GM23338 (cell line): ENCODE data around the gene DAB1. TPM values are rescaled to one million over a fixed set of nuclear protein-coding genes. Genes with fewer than 3 reads are reported as not detected.

Experiments used
- ATAC-seq: fragments of 200-7000 bp; cut with Tn5 transposase; 3 replicates; pipeline ENCODE4 v1.9.1; 2020
- DNase-seq: peaks from one replicate; pipeline ENCODE4 v3.0.0-alpha.2; 2015; ENCODE audit warnings: low spot score
- H2AFZ ChIP-seq: fragments of 200-600 bp; sonication (generic); 2 replicates; pipeline ENCODE4 v1.8.0; 2016; ENCODE audit warnings: antibody characterized with exemption, mild to moderate bottlenecking, moderate library complexity
- H3F3A ChIP-seq: fragments of 200-600 bp; sonication (generic); replicated peaks from 2 replicates; pipeline ENCODE4 v1.8.0; 2017; ENCODE audit warnings: antibody characterized with exemption, mixed run types, low read depth
- H3K27ac ChIP-seq: fragments of 200-600 bp; sonication (generic); 2 replicates; pipeline ENCODE4 v1.6.1; 2016; ENCODE audit warnings: low read depth
- H3K27me3 ChIP-seq: fragments of 200-600 bp; sonication (generic); 2 replicates; pipeline ENCODE4 v1.8.0; 2016; ENCODE audit warnings: mild to moderate bottlenecking, mixed run types, moderate library complexity; ENCODE audit not compliant: insufficient read depth
- H3K36me3 ChIP-seq: fragments of 200-600 bp; sonication (generic); 2 replicates; pipeline ENCODE4 v1.8.0; 2016; ENCODE audit warnings: mild to moderate bottlenecking; ENCODE audit not compliant: insufficient read depth
- H3K4me1 ChIP-seq: fragments of 200-600 bp; sonication (generic); 2 replicates; pipeline ENCODE4 v1.8.0; 2016; ENCODE audit warnings: mild to moderate bottlenecking, moderate library complexity; ENCODE audit not compliant: insufficient read depth
- H3K4me2 ChIP-seq: fragments of 200-600 bp; sonication (generic); 2 replicates; pipeline ENCODE4 v1.7.1; 2017; ENCODE audit warnings: mixed run types
- H3K4me3 ChIP-seq: fragments of 200-600 bp; sonication (generic); 2 replicates; pipeline ENCODE4 v1.6.1; 2016; ENCODE audit warnings: mixed run types
- H3K79me2 ChIP-seq: fragments of 200-600 bp; sonication (generic); replicated peaks from 2 replicates; pipeline ENCODE4 v1.8.0; 2017; ENCODE audit warnings: mild to moderate bottlenecking; ENCODE audit not compliant: insufficient read depth
- H3K9me2 ChIP-seq: fragments of 200-600 bp; sonication (generic); 2 replicates; pipeline ENCODE4 v1.8.0; 2017; ENCODE audit not compliant: insufficient read depth
- H4K20me1 ChIP-seq: fragments of 200-600 bp; sonication (generic); replicated peaks from 2 replicates; pipeline ENCODE4 v1.8.0; 2017; ENCODE audit warnings: mild to moderate bottlenecking; ENCODE audit not compliant: insufficient read depth
- H3K27ac Mint-ChIP-seq: 2 replicates; pipeline ENCODE4 v1.8.0; 2020; ENCODE audit warnings: inconsistent platforms, mild to moderate bottlenecking, moderate library complexity, mixed read lengths
- H3K27me3 Mint-ChIP-seq: 3 replicates; pipeline ENCODE4 v1.8.0; 2022; ENCODE audit warnings: low read depth, mild to moderate bottlenecking, moderate library complexity, mixed read lengths, inconsistent platforms; ENCODE audit not compliant: insufficient read depth, poor library complexity
- H3K36me3 Mint-ChIP-seq: 3 replicates; pipeline ENCODE4 v1.8.0; 2021; ENCODE audit warnings: low read depth, mild to moderate bottlenecking, inconsistent platforms, moderate library complexity, mixed read lengths
- H3K4me1 Mint-ChIP-seq: 3 replicates; pipeline ENCODE4 v1.8.0; 2020; ENCODE audit warnings: mild to moderate bottlenecking, inconsistent platforms, mixed read lengths
- H3K4me3 Mint-ChIP-seq: 3 replicates; pipeline ENCODE4 v1.8.0; 2021; ENCODE audit warnings: moderate library complexity, mild to moderate bottlenecking, inconsistent platforms, mixed read lengths
- H3K9me3 Mint-ChIP-seq: 3 replicates; pipeline ENCODE4 v1.8.0; 2020; ENCODE audit warnings: moderate library complexity, mild to moderate bottlenecking, inconsistent platforms, mixed read lengths
- EZH2 ChIP-seq: fragments of 200-600 bp; sonication (generic); IDR thresholded peaks from one replicate; pipeline ENCODE4 v1.8.0; 2017; ENCODE audit warnings: antibody characterized with exemption, mild to moderate bottlenecking, low read depth; ENCODE audit not compliant: unreplicated experiment
- JUNB ChIP-seq: IDR thresholded peaks from one replicate; pipeline ENCODE4 v1.6.1; 2016; ENCODE audit warnings: antibody characterized with exemption; ENCODE audit not compliant: unreplicated experiment
- polyA plus RNA-seq: library from polyadenylated mRNA; unstranded; fragments of >200 nt; fragmentation: Nextera tagmentation; extraction: Ambion mirVana; gene quantifications from 2 replicates; pipeline ENCODE4 v1.2.1, GENCODE V29; 2016
- total RNA-seq: library from RNA; depleted of rRNA; stranded (reverse); fragments of >200 nt; shearing (Covaris generic); gene quantifications from 2 replicates; pipeline ENCODE4 v1.2.3, GENCODE V29; 2014
- TF ChIP-seq, protein P1 (sequence below), 2 experiments: fragments of 200-600 bp in 1 of 2; sonication (generic) in 1 of 2; conservative IDR thresholded peaks; 2 replicates each; pipeline versions ENCODE4 v1.5.1 to v1.6.1; 2016 to 2017; ENCODE audit warnings: antibody characterized with exemption in 2 of 2, low read depth in 2 of 2, mild to moderate bottlenecking in 2 of 2, moderate library complexity in 1 of 2
- TF ChIP-seq, protein P2 (sequence below): fragments of 250-450 bp; sonication (Bioruptor Pico); IDR thresholded peaks from 2 replicates; pipeline ENCODE4 v1.5.0; 2020; ENCODE audit warnings: mild to moderate bottlenecking, moderate library complexity

DAB1 gene
- total and polyA plus RNA-seq, 2 experiments from 2014 or later = 12.8 to 14.5 TPM

DNA sequence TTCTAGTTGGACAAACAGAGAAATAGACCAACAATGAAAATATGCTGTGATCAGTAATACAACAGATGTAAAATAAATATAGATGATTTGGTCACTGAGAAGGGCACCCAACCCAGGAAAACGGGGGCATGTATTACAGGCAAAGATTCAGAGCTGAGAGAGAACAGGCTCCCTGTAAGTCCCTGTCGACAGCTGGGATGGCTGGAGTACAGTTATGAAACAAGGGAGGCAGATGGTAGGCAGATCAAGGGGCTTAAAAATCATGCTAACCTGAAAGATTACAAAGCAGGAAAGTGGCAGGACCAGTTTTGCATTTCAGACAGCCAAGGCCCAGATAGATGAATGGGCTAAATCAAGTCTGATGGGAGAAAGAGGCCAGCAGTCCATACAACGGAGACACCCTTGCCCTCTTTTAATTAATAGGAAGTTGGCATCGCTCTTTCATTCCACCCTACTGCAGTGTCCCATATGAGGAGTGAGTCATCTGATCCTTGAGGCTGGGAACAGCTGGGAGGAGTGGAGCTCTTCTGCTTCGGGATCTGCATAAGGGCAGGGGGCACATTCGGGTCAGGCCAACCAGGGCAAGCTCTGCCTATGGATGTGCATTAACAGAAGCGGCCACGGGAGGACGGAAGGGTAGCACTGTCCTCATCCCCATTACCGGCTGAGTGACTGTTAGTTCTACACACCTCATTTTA is 171.1 kb downstream of the DAB1 start:
- no peaks in the 10 kb centered on the region for H3K79me2 ChIP-seq
- H3K4me3 ChIP-seq = no peak overlapping the region
- Mint-ChIP-seq H3K4me1 (peaks cover 14% of the 10 kb centered on the region), H3K9me3 (peaks cover 2% of the 10 kb centered on the region; the same call in 2 of the 3 replicates), H3K36me3 (no peaks in the 10 kb centered on the region; the same call in 2 of the 3 replicates), H3K27ac (no peak overlapping the region), H3K4me3 (no peak overlapping the region), H3K27me3 (peaks cover 3% of the 10 kb centered on the region)
- H3F3A ChIP-seq = no peaks in the 10 kb centered on the region
- peak; percentile 98 for ATAC-seq
- H3K27ac ChIP-seq = no peak overlapping the region
- no peaks in the 10 kb centered on the region for H3K36me3 ChIP-seq
- H2AFZ ChIP-seq = no peak overlapping the region
- H3K27me3 ChIP-seq = no peaks in the 10 kb centered on the region
- no peaks in the 10 kb centered on the region for H3K4me1 ChIP-seq
- no peak overlapping the region for H3K4me2 ChIP-seq
- peaks cover 6% of the 10 kb centered on the region for H4K20me1 ChIP-seq
- TF ChIP-seq JUNB = no peak
- TF ChIP-seq, protein P1, sequence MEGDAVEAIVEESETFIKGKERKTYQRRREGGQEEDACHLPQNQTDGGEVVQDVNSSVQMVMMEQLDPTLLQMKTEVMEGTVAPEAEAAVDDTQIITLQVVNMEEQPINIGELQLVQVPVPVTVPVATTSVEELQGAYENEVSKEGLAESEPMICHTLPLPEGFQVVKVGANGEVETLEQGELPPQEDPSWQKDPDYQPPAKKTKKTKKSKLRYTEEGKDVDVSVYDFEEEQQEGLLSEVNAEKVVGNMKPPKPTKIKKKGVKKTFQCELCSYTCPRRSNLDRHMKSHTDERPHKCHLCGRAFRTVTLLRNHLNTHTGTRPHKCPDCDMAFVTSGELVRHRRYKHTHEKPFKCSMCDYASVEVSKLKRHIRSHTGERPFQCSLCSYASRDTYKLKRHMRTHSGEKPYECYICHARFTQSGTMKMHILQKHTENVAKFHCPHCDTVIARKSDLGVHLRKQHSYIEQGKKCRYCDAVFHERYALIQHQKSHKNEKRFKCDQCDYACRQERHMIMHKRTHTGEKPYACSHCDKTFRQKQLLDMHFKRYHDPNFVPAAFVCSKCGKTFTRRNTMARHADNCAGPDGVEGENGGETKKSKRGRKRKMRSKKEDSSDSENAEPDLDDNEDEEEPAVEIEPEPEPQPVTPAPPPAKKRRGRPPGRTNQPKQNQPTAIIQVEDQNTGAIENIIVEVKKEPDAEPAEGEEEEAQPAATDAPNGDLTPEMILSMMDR (conservative IDR thresholded peaks at IDR 0.05; ENCODE audit: low read depth in 2 of 2) = peak in 1 of 2 experiments; percentile 48; a peak in 2 of 4 replicates
- no peaks in the 10 kb centered on the region for H3K9me2 ChIP-seq
- DNase-seq = peak; percentile 43

DNA sequence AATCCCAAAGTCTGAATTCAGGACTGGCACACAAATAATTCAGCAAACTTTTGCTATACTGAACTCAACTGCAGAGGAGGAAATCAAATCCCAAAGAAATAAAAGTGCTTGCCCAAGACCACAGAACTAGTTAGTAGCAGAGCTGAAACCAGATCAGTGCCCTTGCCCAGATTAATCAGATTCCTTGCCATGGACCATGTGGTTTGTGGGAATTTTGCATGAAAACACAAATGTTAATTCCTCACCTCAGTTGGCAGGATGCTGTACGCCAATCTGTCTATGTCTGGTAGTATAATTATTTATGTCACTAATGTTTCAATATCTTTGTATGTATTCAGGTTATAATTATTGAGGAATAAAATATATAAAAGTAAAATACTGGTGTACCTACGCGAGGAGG is 173.8 kb downstream of the DAB1 start:
- no peaks in the 10 kb centered on the region for H3K4me1 ChIP-seq
- Mint-ChIP-seq H3K36me3 (peaks cover 21% of the 10 kb centered on the region), H3K4me1 (peaks cover 14% of the 10 kb centered on the region), H3K9me3 (peaks cover 19% of the 10 kb centered on the region), H3K27ac (no peak overlapping the region), H3K27me3 (no peaks in the 10 kb centered on the region), H3K4me3 (no peak overlapping the region)
- no peaks in the 10 kb centered on the region for H3K79me2 ChIP-seq
- ATAC-seq (no peak), DNase-seq (no peak)
- H3F3A ChIP-seq = no peaks in the 10 kb centered on the region
- H3K27me3 ChIP-seq = no peaks in the 10 kb centered on the region
- H3K27ac ChIP-seq = no peak overlapping the region
- H3K9me2 ChIP-seq = no peaks in the 10 kb centered on the region
- peaks cover 6% of the 10 kb centered on the region for H4K20me1 ChIP-seq
- no peak overlapping the region for H2AFZ ChIP-seq
- TF ChIP-seq, protein P2, sequence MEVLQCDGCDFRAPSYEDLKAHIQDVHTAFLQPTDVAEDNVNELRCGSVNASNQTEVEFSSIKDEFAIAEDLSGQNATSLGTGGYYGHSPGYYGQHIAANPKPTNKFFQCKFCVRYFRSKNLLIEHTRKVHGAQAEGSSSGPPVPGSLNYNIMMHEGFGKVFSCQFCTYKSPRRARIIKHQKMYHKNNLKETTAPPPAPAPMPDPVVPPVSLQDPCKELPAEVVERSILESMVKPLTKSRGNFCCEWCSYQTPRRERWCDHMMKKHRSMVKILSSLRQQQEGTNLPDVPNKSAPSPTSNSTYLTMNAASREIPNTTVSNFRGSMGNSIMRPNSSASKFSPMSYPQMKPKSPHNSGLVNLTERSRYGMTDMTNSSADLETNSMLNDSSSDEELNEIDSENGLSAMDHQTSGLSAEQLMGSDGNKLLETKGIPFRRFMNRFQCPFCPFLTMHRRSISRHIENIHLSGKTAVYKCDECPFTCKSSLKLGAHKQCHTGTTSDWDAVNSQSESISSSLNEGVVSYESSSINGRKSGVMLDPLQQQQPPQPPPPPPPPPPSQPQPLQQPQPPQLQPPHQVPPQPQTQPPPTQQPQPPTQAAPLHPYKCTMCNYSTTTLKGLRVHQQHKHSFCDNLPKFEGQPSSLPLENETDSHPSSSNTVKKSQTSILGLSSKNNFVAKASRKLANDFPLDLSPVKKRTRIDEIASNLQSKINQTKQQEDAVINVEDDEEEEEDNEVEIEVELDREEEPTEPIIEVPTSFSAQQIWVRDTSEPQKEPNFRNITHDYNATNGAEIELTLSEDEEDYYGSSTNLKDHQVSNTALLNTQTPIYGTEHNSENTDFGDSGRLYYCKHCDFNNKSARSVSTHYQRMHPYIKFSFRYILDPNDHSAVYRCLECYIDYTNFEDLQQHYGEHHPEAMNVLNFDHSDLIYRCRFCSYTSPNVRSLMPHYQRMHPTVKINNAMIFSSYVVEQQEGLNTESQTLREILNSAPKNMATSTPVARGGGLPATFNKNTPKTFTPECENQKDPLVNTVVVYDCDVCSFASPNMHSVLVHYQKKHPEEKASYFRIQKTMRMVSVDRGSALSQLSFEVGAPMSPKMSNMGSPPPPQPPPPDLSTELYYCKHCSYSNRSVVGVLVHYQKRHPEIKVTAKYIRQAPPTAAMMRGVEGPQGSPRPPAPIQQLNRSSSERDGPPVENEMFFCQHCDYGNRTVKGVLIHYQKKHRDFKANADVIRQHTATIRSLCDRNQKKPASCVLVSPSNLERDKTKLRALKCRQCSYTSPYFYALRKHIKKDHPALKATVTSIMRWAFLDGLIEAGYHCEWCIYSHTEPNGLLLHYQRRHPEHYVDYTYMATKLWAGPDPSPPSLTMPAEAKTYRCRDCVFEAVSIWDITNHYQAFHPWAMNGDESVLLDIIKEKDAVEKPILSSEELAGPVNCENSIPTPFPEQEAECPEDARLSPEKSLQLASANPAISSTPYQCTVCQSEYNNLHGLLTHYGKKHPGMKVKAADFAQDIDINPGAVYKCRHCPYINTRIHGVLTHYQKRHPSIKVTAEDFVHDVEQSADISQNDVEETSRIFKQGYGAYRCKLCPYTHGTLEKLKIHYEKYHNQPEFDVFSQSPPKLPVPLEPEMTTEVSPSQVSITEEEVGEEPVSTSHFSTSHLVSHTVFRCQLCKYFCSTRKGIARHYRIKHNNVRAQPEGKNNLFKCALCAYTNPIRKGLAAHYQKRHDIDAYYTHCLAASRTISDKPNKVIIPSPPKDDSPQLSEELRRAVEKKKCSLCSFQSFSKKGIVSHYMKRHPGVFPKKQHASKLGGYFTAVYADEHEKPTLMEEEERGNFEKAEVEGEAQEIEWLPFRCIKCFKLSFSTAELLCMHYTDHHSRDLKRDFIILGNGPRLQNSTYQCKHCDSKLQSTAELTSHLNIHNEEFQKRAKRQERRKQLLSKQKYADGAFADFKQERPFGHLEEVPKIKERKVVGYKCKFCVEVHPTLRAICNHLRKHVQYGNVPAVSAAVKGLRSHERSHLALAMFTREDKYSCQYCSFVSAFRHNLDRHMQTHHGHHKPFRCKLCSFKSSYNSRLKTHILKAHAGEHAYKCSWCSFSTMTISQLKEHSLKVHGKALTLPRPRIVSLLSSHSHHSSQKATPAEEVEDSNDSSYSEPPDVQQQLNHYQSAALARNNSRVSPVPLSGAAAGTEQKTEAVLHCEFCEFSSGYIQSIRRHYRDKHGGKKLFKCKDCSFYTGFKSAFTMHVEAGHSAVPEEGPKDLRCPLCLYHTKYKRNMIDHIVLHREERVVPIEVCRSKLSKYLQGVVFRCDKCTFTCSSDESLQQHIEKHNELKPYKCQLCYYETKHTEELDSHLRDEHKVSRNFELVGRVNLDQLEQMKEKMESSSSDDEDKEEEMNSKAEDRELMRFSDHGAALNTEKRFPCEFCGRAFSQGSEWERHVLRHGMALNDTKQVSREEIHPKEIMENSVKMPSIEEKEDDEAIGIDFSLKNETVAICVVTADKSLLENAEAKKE (CRISPR knock-in tag) = no peak
- TF ChIP-seq EZH2 = no peak
- no peak overlapping the region for H3K4me3 ChIP-seq
- H3K4me2 ChIP-seq = no peak overlapping the region
- no peaks in the 10 kb centered on the region; the same call in 1 of the 2 replicates for H3K36me3 ChIP-seq
